Esophagus squamous epithelium (tissue), 5 donors: ENCODE data around the gene ZCWPW2. TPM values are rescaled to one million over a fixed set of nuclear protein-coding genes. Genes with fewer than 3 reads are reported as not detected.
A peak's percentile ranks its signal among the peaks of the same experiment; 100 is the strongest.

Experiments
- DNase-seq: peaks from one replicate; lab custom pipeline; 2025; lab: John Stamatoyannopoulos, UW
- H3K27ac ChIP-seq, 4 donors: fragments of 200-600 bp; sonication (generic); one replicate each; pipeline ENCODE4 v1.5.1; 2016 to 2019; ENCODE audit warnings: mild to moderate bottlenecking in 1 of 4
- H3K27me3 ChIP-seq, 4 donors: fragments of 200-600 bp; sonication (generic); 1 replicate in 3 of 4; 2 replicates in 1 of 4; pipeline versions ENCODE4 v1.5.1 to v1.6.0; 2017 to 2021; ENCODE audit warnings: antibody characterized with exemption in 1 of 4
- H3K36me3 ChIP-seq, 3 donors: fragments of 200-600 bp; sonication (generic); one replicate each; pipeline ENCODE4 v1.5.1; 2016 to 2019
- H3K4me1 ChIP-seq, 3 donors: fragments of 200-600 bp; sonication (generic); one replicate each; pipeline ENCODE4 v1.5.1; 2017 to 2019
- H3K4me3 ChIP-seq, 4 donors: fragments of 200-600 bp; sonication (generic); 1 replicate in 3 of 4; 2 replicates in 1 of 4; pipeline ENCODE4 v1.5.1; 2016 to 2019; ENCODE audit warnings: mild to moderate bottlenecking in 2 of 4, moderate library complexity in 1 of 4
- H3K9me3 ChIP-seq, 3 donors: fragments of 200-600 bp; sonication (generic); one replicate each; pipeline ENCODE4 v1.5.1; 2016 to 2019
- POLR2A ChIP-seq, 4 donors: fragments of 450-650 bp; IDR thresholded peaks; one replicate each; pipeline ENCODE4 v1.6.1; 2017; ENCODE audit warnings: antibody characterized with exemption in 4 of 4, mild to moderate bottlenecking in 4 of 4, moderate library complexity in 3 of 4
- WGBS, 2 donors: methylation state at CpG; one replicate each; pipeline ENCODE4 v1.1.5; 2018; 5-methylcytosine and 5-hydroxymethylcytosine counted together
- intact Hi-C: fragments of 100-400 bp; cut with DNase I; formaldehyde crosslinking; loops from one replicate; pipeline ENCODE4 v1.15.0; 2022
- total RNA-seq, 4 donors: library from RNA; depleted of rRNA; stranded (reverse); fragments of >200 nt; gene quantifications; one replicate each; pipeline ENCODE4 v1.1.0, GENCODE V29; 2016
- TF ChIP-seq, protein P1 (sequence below), 6 experiments: fragments of 450-650 bp in 4 of 6; fragments of 200-600 bp in 2 of 6; sonication (generic) in 2 of 6; IDR thresholded peaks; one replicate each; pipeline ENCODE4 v1.5.1; 2016 to 2019; ENCODE audit warnings: antibody characterized with exemption in 6 of 6, mild to moderate bottlenecking in 4 of 6, moderate library complexity in 4 of 6
- donor health status: DM: yes; HTN: yes; CAD: no.

The ZCWPW2 gene
- total RNA-seq, 4 donors from 2014 or later: 0.35 to 1.3 (median 0.74) TPM

- no peak overlapping the region for H3K4me3 ChIP-seq
- intact Hi-C loops: no loop called here
- no peaks in the 10 kb centered on the region for H3K36me3 ChIP-seq
- H3K4me1 ChIP-seq: no peaks in the 10 kb centered on the region
- no peaks in the 10 kb centered on the region for H3K27me3 ChIP-seq
- H3K27ac ChIP-seq: no peak overlapping the region
- 33 to 46% methylated on average over 1 of the region's 1 CpG for WGBS, 2 donors
- TF ChIP-seq, protein P1, sequence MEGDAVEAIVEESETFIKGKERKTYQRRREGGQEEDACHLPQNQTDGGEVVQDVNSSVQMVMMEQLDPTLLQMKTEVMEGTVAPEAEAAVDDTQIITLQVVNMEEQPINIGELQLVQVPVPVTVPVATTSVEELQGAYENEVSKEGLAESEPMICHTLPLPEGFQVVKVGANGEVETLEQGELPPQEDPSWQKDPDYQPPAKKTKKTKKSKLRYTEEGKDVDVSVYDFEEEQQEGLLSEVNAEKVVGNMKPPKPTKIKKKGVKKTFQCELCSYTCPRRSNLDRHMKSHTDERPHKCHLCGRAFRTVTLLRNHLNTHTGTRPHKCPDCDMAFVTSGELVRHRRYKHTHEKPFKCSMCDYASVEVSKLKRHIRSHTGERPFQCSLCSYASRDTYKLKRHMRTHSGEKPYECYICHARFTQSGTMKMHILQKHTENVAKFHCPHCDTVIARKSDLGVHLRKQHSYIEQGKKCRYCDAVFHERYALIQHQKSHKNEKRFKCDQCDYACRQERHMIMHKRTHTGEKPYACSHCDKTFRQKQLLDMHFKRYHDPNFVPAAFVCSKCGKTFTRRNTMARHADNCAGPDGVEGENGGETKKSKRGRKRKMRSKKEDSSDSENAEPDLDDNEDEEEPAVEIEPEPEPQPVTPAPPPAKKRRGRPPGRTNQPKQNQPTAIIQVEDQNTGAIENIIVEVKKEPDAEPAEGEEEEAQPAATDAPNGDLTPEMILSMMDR (IDR thresholded peaks at IDR 0.05): no peak
- TF ChIP-seq POLR2A (IDR thresholded peaks at IDR 0.05): no peak
- no peak for DNase-seq
- no peaks in the 10 kb centered on the region for H3K9me3 ChIP-seq
Measured at GRCh38 chr3:28556195-28556594, 207.7 kb downstream of the ZCWPW2 start.

DNA sequence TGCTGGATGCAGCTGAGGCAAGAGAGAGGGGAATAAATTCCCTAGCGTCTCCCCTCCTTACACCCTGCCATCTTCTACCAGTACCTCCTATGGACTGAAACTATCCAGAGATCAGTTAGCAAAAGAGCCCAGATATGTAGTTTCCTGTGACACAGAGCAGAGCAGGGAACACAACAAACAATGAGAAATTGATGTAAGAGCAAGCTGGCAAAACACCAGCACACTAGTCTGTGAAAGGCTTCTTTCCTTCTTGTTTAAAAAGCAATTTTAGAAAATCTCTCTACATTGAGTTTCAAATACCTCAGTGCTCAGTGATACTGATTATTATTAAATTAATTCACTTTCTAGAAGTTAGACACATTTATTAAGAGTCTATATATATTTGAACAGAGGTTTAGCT, 215.7 kb downstream of the ZCWPW2 start:
- Histone ChIP-seq H3K27me3 (no peaks in the 10 kb centered on the region), H3K9me3 (no peaks in the 10 kb centered on the region), H3K4me1 (no peaks in the 10 kb centered on the region), H3K4me3 (no peak overlapping the region), H3K27ac (no peak overlapping the region), H3K36me3 (no peaks in the 10 kb centered on the region)
- 50 to 79% methylated on average over 1 of the region's 1 CpG for WGBS, 2 donors
- no peak for DNase-seq
- TF ChIP-seq POLR2A (IDR thresholded peaks at IDR 0.05): no peak
- TF ChIP-seq, protein P1 (IDR thresholded peaks at IDR 0.05): no peak
- intact Hi-C loops: no loop called here

DNA sequence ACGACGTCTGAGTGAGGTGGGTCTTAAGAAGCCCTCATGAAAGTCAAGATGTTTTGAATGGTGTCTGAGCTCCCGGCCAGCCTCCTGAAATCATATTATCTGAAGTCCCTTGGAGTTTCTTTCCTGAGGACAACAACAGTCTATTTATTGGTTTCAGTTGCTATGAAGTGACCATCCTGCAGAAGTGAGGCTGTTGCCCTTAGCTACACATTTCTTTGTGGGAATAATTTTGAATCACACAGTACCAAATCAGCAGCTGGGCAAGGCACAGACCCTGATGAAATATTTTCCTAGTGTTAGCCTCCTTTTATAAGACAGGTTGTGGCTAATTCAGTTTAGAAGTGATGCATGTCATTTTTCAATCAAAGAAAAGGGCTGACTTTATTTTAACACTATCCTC, 220.8 kb downstream of the ZCWPW2 start:
- Histone ChIP-seq H3K4me3 (no peak overlapping the region), H3K9me3 (no peaks in the 10 kb centered on the region), H3K36me3 (no peaks in the 10 kb centered on the region), H3K4me1 (no peaks in the 10 kb centered on the region), H3K27ac (no peak overlapping the region), H3K27me3 (peaks cover 0 to 4% (median 0%) of the 10 kb centered on the region in 4 donors)
- TF ChIP-seq, protein P1 (IDR thresholded peaks at IDR 0.05): no peak
- no peak for TF ChIP-seq POLR2A (IDR thresholded peaks at IDR 0.05)
- intact Hi-C loops: no loop called here
- 83 to 84% methylated on average over 3 of the region's 3 CpGs for whole genome bisulfite sequencing, 2 donors
- DNase-seq: no peak

DNA sequence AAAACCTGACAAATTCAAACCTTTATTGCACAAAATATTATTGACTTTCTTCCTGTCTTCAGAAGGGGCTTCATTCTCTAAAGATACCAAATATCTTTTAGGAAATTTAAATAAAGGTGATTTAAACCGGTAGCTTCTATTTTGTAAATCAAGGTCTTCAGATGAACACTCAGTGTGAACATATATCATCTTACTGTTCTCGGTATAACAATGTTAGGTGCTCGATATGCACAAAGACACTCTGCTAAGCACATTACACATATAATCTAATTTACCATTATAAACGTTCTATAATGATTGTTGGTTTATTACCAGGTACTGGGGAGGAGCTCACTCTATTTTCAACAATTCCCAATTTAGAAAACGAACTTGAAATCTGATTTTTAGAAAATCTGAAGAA, 225.5 kb downstream of the ZCWPW2 start:
- H3K27me3 ChIP-seq: peaks cover 0 to 45% (median 7%) of the 10 kb centered on the region in 4 donors
- no peak overlapping the region for H3K4me3 ChIP-seq
- DNase-seq: no peak
- intact Hi-C loops: no loop called here
- H3K4me1 ChIP-seq: peaks cover 7 to 23% (median 12%) of the 10 kb centered on the region in 3 donors
- TF ChIP-seq, protein P1 (IDR thresholded peaks at IDR 0.05): no peak
- TF ChIP-seq POLR2A (IDR thresholded peaks at IDR 0.05): no peak
- no peaks in the 10 kb centered on the region for H3K9me3 ChIP-seq
- WGBS, 2 donors: 75 to 82% methylated on average over 5 of the region's 5 CpGs
- no peaks in the 10 kb centered on the region for H3K36me3 ChIP-seq
- no peak overlapping the region for H3K27ac ChIP-seq

- peaks cover 0 to 45% (median 7%) of the 10 kb centered on the region in 4 donors for H3K27me3 ChIP-seq
- TF ChIP-seq POLR2A (IDR thresholded peaks at IDR 0.05): no peak
- TF ChIP-seq, protein P1 (IDR thresholded peaks at IDR 0.05): no peak
- DNase-seq: no peak
Measured at GRCh38 chr3:28575100-28575745, 226.7 kb downstream of the ZCWPW2 start.

More at GRCh38 chr3:28575100-28575745, 226.7 kb downstream of the ZCWPW2 start:
- peak overlapping the region; percentile 17 to 70 (median 48) for H3K4me3 ChIP-seq
- 1 to 10% methylated on average over 16 to 17 of the region's 55 CpGs for WGBS, 2 donors
- intact Hi-C loops: no loop called here
- peaks cover 7 to 23% (median 12%) of the 10 kb centered on the region in 3 donors for H3K4me1 ChIP-seq
- H3K9me3 ChIP-seq: no peaks in the 10 kb centered on the region
- H3K36me3 ChIP-seq: no peaks in the 10 kb centered on the region
- no peak overlapping the region for H3K27ac ChIP-seq

Other genes with a start within 250 kb of the ZCWPW2 start
- 10 to 100 TPM in 1 of 4 donors, 1 to 10 TPM in 3; 5.0 to 26.5 (median 8.6) TPM for gene CMC1, start 107.1 kb upstream of the ZCWPW2 start, total RNA-seq
- 100 to 1,000 TPM in 1 of 4 donors, 10 to 100 TPM in 3; 42.1 to 178 (median 54.8) TPM for gene AZI2, start 103 bp downstream of the ZCWPW2 start, total RNA-seq